Prostate gland (tissue), 2 donors: ENCODE results near the gene CNTNAP2. TPM values are rescaled to one million over a fixed set of nuclear protein-coding genes. Genes with fewer than 3 reads are reported as not detected.
"Not testable (repeated sequence)": the region's sequence is repeated elsewhere in the genome, so short reads cannot be mapped to it uniquely, and the experiment has no call there.

Experiments
- DNase-seq: peaks from one replicate; pipeline ENCODE4 v3.0.0-alpha.2; 2019; ENCODE audit warnings: low spot score
- H3K27ac ChIP-seq, 2 donors: fragments of 200-600 bp; sonication (generic); 2 replicates each; pipeline ENCODE4 v1.5.1; 2017 to 2019
- H3K27me3 ChIP-seq: fragments of 200-600 bp; sonication (generic); replicated peaks from 2 replicates; pipeline ENCODE4 v1.5.1; 2019; ENCODE audit not compliant: insufficient read depth
- H3K36me3 ChIP-seq, 2 donors: fragments of 200-600 bp; sonication (generic); 1 replicate in 1 of 2; 2 replicates in 1 of 2; pipeline versions ENCODE4 v1.5.1 to v1.8.1; 2017 to 2019
- H3K4me1 ChIP-seq: fragments of 200-600 bp; sonication (generic); replicated peaks from 2 replicates; pipeline ENCODE4 v1.5.1; 2019
- H3K4me3 ChIP-seq, 2 donors: fragments of 200-600 bp; sonication (generic); 2 replicates each; pipeline ENCODE4 v1.5.1; 2017 to 2019
- H3K9me3 ChIP-seq: fragments of 200-600 bp; sonication (generic); 2 replicates; pipeline ENCODE4 v1.5.1; 2017
- POLR2A ChIP-seq: fragments of 450-650 bp; IDR thresholded peaks from one replicate; pipeline ENCODE4 v1.6.1; 2016; ENCODE audit warnings: antibody characterized with exemption, mild to moderate bottlenecking
- POLR2AphosphoS5 ChIP-seq: sonication (generic); formaldehyde crosslinking; IDR thresholded peaks from one replicate; pipeline ENCODE4 v1.6.1; 2017; ENCODE audit warnings: antibody characterized with exemption
- WGBS: methylation state at CpG from one replicate; pipeline ENCODE4 v1.1.5; 2018; 5-methylcytosine and 5-hydroxymethylcytosine counted together
- intact Hi-C: fragments of 100-400 bp; cut with DNase I; formaldehyde crosslinking; loops from one replicate; pipeline ENCODE4 v1.14.2; 2022
- total RNA-seq, 2 donors: library from RNA; depleted of rRNA; stranded (reverse); fragments of >200 nt; gene quantifications; one replicate each; pipeline ENCODE4 v1.1.0, GENCODE V29; 2016
- TF ChIP-seq, protein P1 (sequence below), 4 experiments: fragments of 200-600 bp in 2 of 4; fragments of 450-650 bp in 2 of 4; sonication (generic) in 2 of 4; IDR thresholded peaks; 1 replicate in 3 of 4; 2 replicates in 1 of 4; pipeline ENCODE4 v1.5.1; 2016 to 2019; ENCODE audit warnings: antibody characterized with exemption in 4 of 4, mild to moderate bottlenecking in 2 of 4, moderate library complexity in 2 of 4

CNTNAP2 gene
- total RNA-seq, 2 donors from 2014 or later: 10.6 to 43.7 TPM

DNA sequence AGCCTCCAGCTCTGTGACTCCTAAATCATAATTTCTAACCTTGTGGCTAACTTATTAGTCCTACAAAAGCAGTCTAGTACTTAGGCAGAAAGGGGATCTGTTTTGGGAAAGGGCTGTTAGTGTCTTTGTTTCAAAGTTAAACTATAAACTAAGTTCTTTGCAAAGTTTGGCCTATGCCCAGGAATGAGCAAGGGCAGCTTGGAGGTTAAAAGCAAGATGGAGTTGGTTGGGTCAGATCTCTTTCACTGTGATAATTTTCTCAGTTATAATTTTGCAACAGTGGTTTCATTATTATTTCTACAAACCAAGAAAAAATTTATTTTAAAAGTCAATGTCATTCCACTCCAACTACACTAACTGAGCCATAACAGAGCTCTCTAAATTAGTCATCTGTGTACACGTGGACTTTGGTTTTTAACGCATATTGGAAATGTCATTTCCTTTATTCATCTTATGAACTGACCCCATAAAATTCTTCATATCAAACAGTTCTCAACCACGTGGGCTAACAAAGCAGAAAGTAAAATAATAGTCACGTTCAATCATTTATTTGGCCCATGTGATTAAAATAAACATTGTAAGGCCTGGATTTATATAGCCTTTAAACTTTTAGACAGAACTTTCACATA lies 2330.7 kb downstream of the CNTNAP2 start:
- Histone ChIP-seq H3K27me3 (no peaks in the 10 kb centered on the region), H3K4me3 (no peak overlapping the region), H3K4me1 (no peaks in the 10 kb centered on the region), H3K9me3 (no peaks in the 10 kb centered on the region), H3K27ac (peak overlapping the region; percentile 16 to 77), H3K36me3 (no peaks in the 10 kb centered on the region)
- intact Hi-C loops: no loop called here
- WGBS: 12% methylated on average over 4 of the region's 4 CpGs
- TF ChIP-seq POLR2A: no peak
- TF ChIP-seq POLR2AphosphoS5: peak; percentile 84
- peak; percentile 23 for DNase-seq

DNA sequence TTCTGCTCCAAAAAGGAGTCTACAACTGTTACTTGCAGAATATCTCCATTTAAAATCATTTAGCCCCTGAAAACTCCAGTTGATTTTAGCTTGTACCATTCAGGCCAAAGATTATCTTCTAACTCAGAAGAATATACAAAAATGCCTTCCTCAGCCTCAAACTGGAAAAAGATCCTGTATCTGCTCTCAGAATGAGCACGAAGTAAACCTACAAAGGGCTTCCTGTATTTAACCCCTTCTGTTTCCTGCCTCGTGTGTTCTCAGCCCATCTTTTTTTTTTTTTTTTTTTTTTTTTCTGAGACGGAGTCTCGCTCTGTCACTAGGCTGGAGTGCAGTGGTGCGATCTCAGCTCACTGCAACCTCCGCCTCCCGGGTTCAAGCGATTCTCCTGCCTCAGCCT lies 2334.9 kb downstream of the CNTNAP2 start:
- H3K27me3 ChIP-seq, intact Hi-C loops, H3K36me3 ChIP-seq: not testable (repeated sequence)

DNA sequence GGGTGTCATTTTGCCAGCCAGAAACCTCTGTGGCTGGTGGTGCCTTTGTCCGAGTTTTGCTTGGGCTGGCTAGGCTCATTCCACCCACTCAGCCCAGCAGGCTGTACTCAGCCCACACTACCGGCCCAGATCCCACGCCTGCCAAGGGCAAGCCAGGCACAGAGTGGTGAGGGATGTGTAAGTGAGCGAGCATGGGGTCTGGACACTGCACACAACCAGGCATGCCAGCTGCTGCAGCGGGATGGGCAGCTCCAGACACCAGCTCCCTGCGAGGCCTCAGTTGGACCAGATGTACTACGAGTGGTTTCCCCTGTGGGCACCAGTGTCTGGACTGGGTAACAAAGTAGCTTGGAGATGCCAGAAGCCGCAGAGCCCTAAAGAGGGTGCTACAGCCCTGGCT lies 2339.8 kb downstream of the CNTNAP2 start:
- WGBS: 92% methylated on average over 8 of the region's 8 CpGs
- no peak overlapping the region for H3K27ac ChIP-seq
- TF ChIP-seq, protein P1, sequence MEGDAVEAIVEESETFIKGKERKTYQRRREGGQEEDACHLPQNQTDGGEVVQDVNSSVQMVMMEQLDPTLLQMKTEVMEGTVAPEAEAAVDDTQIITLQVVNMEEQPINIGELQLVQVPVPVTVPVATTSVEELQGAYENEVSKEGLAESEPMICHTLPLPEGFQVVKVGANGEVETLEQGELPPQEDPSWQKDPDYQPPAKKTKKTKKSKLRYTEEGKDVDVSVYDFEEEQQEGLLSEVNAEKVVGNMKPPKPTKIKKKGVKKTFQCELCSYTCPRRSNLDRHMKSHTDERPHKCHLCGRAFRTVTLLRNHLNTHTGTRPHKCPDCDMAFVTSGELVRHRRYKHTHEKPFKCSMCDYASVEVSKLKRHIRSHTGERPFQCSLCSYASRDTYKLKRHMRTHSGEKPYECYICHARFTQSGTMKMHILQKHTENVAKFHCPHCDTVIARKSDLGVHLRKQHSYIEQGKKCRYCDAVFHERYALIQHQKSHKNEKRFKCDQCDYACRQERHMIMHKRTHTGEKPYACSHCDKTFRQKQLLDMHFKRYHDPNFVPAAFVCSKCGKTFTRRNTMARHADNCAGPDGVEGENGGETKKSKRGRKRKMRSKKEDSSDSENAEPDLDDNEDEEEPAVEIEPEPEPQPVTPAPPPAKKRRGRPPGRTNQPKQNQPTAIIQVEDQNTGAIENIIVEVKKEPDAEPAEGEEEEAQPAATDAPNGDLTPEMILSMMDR (IDR thresholded peaks at IDR 0.05): no peak
- TF ChIP-seq POLR2A (no peak), POLR2AphosphoS5 (no peak)
- H3K4me1 ChIP-seq: no peaks in the 10 kb centered on the region
- H3K4me3 ChIP-seq: no peak overlapping the region
- intact Hi-C loops: no loop called here
- H3K27me3 ChIP-seq: no peaks in the 10 kb centered on the region
- no peaks in the 10 kb centered on the region for H3K36me3 ChIP-seq
- no peak for DNase-seq
- H3K9me3 ChIP-seq: no peaks in the 10 kb centered on the region

More for the DNA sequence above, 2334.9 kb downstream of the CNTNAP2 start:
- not testable (repeated sequence) for H3K4me3 ChIP-seq, H3K9me3 ChIP-seq, H3K4me1 ChIP-seq, DNase-seq, H3K27ac ChIP-seq
- WGBS: 84% methylated on average over 8 of the region's 8 CpGs

DNA sequence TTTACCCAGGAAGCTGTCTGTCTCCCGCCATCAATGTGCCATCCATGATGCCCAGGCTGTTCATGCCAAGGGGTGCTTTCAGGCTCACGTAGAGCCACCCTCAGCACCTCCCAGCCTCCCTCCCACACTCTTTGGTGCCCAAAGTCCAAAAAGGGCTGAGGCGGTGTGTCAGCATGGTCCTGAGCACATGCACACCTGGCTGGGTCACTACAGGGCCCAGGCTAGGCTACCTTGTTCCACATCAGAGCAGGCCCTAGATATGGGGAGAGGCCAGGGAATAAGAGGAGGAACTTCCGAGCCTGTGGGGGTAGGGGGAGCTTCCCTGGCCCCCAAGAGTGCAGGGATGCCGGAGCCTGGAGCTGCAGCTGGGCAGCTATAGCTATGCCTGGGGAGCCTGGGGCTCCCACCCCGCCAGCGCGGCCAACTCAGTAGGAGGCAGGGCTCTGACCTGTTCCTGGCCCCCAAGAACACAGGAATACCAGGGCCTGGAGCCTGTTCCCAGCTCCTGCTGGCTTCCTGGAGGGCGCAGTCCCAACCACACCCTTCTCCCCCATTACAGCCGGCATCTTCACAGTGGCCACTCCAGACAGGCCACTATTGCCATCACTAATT lies 2340.8 kb downstream of the CNTNAP2 start:
- H3K9me3 ChIP-seq: no peaks in the 10 kb centered on the region
- DNase-seq: no peak
- H3K4me1 ChIP-seq: no peaks in the 10 kb centered on the region
- no peaks in the 10 kb centered on the region for H3K27me3 ChIP-seq
- H3K4me3 ChIP-seq: no peak overlapping the region
- TF ChIP-seq, protein P1 (IDR thresholded peaks at IDR 0.05): no peak
- no peak for TF ChIP-seq POLR2AphosphoS5
- no peak for TF ChIP-seq POLR2A
- intact Hi-C loops: no loop called here
- H3K36me3 ChIP-seq: no peaks in the 10 kb centered on the region
- 92% methylated on average over 10 of the region's 10 CpGs for WGBS
- no peak overlapping the region for H3K27ac ChIP-seq

DNA sequence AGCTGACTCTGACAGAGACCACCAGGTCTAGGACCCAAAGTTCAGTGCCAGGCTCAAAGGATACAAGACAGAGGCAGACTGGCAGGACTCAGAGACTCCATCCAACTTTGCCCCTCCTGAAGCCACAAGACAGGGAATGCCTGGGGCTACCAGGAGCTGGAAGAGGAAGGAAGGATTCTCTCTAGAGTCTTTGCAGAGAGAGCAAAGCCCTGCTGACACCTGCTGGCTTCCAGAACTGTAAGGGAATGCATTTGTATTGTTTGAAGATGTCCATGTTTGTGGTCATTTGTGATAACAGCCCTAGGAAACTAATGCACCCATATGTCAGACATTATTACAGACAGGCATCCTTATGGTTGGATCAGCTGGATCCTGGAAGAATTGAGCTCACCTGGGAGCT lies 2341.7 kb downstream of the CNTNAP2 start:
- no peaks in the 10 kb centered on the region for H3K27me3 ChIP-seq
- intact Hi-C loops: no loop called here
- no peak for DNase-seq
- no peak overlapping the region for H3K4me3 ChIP-seq
- H3K36me3 ChIP-seq: no peaks in the 10 kb centered on the region
- H3K9me3 ChIP-seq: no peaks in the 10 kb centered on the region
- H3K4me1 ChIP-seq: no peaks in the 10 kb centered on the region
- H3K27ac ChIP-seq: no peak overlapping the region
- no peak for TF ChIP-seq POLR2AphosphoS5
- TF ChIP-seq, protein P1 (IDR thresholded peaks at IDR 0.05): no peak
- TF ChIP-seq POLR2A: no peak
